Thoracic aorta (tissue), 2 donors: Measurements from ENCODE around the gene FNDC11. TPM values are rescaled to one million over a fixed set of nuclear protein-coding genes. Genes with fewer than 3 reads are reported as not detected.

Source experiments
- ATAC-seq: fragments of 150-250 bp; one replicate; pipeline ENCODE4 v1.8.0; 2017; ENCODE audit warnings: low read depth; ENCODE audit not compliant: insufficient number of reproducible peaks, low FRiP score
- DNase-seq: peaks from one replicate; pipeline ENCODE4 v3.0.0-alpha.2; 2020; ENCODE audit warnings: low spot score
- H3K27ac ChIP-seq, 2 donors: fragments of 200-600 bp; sonication (generic); 1 replicate in 1 of 2; 2 replicates in 1 of 2; pipeline ENCODE4 v1.5.1; 2016; ENCODE audit warnings: mild to moderate bottlenecking in 2 of 2, moderate library complexity in 2 of 2
- H3K27me3 ChIP-seq: fragments of 200-600 bp; sonication (generic); replicated peaks from 2 replicates; pipeline ENCODE4 v1.6.0; 2016; ENCODE audit warnings: mild to moderate bottlenecking; ENCODE audit not compliant: insufficient read depth
- H3K36me3 ChIP-seq: fragments of 200-600 bp; sonication (generic); one replicate; pipeline ENCODE4 v1.5.1; 2016
- H3K4me1 ChIP-seq, 2 donors: fragments of 200-600 bp; sonication (generic); 1 replicate in 1 of 2; 2 replicates in 1 of 2; pipeline versions ENCODE4 v1.5.1 to v1.6.0; 2016; ENCODE audit warnings: low read depth in 2 of 2, mild to moderate bottlenecking in 1 of 2; ENCODE audit not compliant: control insufficient read depth in 1 of 2
- H3K4me3 ChIP-seq: fragments of 200-600 bp; sonication (generic); 2 replicates; pipeline ENCODE4 v1.5.1; 2016; ENCODE audit warnings: mild to moderate bottlenecking
- H3K9me3 ChIP-seq: fragments of 200-600 bp; sonication (generic); 2 replicates; pipeline ENCODE4 v1.5.1; 2016
- CTCF ChIP-seq: fragments of 200-600 bp; sonication (generic); IDR thresholded peaks from one replicate; pipeline ENCODE4 v1.5.1; 2019; ENCODE audit warnings: antibody characterized with exemption
- total RNA-seq, 2 donors: library from RNA; depleted of rRNA; stranded (reverse); fragments of >200 nt; gene quantifications; one replicate each; pipeline versions ENCODE4 v1.1.0 to v1.2.3, GENCODE V29; 2016

Gene FNDC11
- total RNA-seq, 2 donors from 2014 or later = 0.54 TPM; not detected in 1

DNA sequence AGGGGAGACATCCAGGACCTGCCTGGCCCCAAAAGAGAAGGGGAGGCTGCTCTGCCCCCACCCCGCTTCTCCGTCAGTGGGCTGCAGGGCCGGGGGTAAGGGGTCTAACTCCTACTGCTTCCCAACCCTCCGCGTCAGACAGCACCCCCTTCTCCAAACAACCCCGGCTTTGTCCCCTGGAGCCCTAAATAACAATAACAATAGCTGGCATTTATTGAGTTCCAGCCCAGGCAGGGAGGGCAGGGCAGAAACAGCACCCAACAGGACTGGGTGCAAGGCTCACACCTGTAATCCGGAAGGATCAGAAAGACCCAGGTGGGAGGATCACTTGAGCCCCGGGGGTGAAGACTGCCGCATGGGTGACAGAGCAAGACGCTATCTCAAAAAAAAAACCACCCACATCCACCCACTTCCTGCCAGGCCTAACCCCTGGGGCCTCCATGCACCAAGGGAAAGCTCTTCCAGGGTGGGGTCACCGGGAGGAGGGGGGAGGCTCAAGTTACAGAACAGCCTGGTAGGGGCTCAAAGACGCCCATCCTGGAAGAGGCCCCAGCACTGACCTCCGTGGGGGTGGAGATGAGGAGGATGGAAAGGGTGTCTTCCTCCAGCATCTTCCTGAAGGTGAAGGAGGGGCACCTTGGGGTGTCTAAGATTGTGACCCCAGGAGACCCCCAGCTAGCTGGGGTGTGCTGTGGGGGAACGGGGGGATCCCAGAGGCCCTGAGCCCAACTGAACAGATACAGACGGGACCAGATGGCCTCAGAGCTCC lies 1.3 kb upstream of the FNDC11 start:
- Histone ChIP-seq H3K27ac (no peak overlapping the region), H3K9me3 (no peaks in the 10 kb centered on the region), H3K27me3 (peaks cover 8% of the 10 kb centered on the region), H3K4me3 (peak overlapping the region; percentile 77), H3K36me3 (no peaks in the 10 kb centered on the region), H3K4me1 (peaks cover 3 to 5% of the 10 kb centered on the region in 2 donors)
- ATAC-seq = no peak
- DNase-seq = no peak
- no peak for TF ChIP-seq CTCF

DNA sequence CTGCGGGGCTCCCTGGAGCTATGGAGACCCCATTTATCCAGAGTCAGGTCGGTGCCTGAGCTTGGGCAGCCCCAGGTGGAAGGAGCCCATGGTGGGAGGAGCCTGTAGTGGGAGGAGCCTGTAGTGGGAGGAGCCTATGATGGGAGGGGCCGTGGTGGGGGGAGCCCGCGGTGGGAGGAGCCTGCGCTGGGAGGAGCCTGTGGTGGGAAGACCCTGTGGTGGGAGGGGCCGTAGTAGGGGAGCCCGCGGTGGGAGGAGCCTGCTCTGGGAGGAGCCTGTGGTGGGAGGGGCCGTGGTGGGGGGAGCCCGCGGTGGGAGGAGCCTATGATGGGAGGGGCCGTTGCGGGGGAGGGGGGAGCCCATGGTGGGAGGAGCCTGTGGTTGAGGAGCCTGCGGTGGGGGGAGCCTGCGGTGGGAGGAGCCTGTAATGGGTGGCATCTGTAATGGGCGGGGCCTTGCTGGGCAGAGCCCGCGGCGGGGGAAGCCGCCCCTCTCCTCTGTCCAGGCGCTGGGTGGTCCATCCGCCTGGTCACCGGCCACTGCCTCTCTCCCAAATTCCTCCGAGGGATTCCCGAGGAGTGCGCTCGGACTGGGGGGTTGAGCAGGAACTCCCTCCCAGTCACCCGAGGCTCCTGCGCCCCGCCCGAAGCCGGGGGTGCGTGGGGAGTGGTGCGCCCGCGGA lies 567 bp upstream of the FNDC11 start:
- DNase-seq = peak; percentile 41
- TF ChIP-seq CTCF = no peak
- Histone ChIP-seq H3K27ac (no peak overlapping the region), H3K4me1 (peaks cover 3 to 5% of the 10 kb centered on the region in 2 donors), H3K27me3 (peaks cover 3% of the 10 kb centered on the region), H3K36me3 (no peaks in the 10 kb centered on the region), H3K4me3 (peak overlapping the region; percentile 77), H3K9me3 (no peaks in the 10 kb centered on the region)
- peak; percentile 31 for ATAC-seq

GRCh38 chr20:63554361-63555278 lies 661 bp downstream of the FNDC11 start:
- H3K36me3 ChIP-seq = no peaks in the 10 kb centered on the region
- H3K4me1 ChIP-seq = peaks cover 3 to 5% of the 10 kb centered on the region in 2 donors
- DNase-seq (no peak), ATAC-seq (no peak)
- no peak for TF ChIP-seq CTCF
- H3K27me3 ChIP-seq = no peaks in the 10 kb centered on the region
- peak overlapping the region; percentile 77 for H3K4me3 ChIP-seq
- H3K27ac ChIP-seq = no peak overlapping the region
- H3K9me3 ChIP-seq = no peaks in the 10 kb centered on the region

GRCh38 chr20:63555661-63556381 lies 1.9 kb downstream of the FNDC11 start:
- no peak overlapping the region for H3K27ac ChIP-seq
- H3K4me3 ChIP-seq = no peak overlapping the region
- H3K27me3 ChIP-seq = no peaks in the 10 kb centered on the region
- H3K36me3 ChIP-seq = peaks cover 3% of the 10 kb centered on the region
- no peaks in the 10 kb centered on the region for H3K9me3 ChIP-seq
- DNase-seq (no peak), ATAC-seq (no peak)
- peaks cover 3 to 5% of the 10 kb centered on the region in 2 donors for H3K4me1 ChIP-seq
- no peak for TF ChIP-seq CTCF
